ENCODE measurements around the gene TTC39B.

The TTC39B gene

DNA sequence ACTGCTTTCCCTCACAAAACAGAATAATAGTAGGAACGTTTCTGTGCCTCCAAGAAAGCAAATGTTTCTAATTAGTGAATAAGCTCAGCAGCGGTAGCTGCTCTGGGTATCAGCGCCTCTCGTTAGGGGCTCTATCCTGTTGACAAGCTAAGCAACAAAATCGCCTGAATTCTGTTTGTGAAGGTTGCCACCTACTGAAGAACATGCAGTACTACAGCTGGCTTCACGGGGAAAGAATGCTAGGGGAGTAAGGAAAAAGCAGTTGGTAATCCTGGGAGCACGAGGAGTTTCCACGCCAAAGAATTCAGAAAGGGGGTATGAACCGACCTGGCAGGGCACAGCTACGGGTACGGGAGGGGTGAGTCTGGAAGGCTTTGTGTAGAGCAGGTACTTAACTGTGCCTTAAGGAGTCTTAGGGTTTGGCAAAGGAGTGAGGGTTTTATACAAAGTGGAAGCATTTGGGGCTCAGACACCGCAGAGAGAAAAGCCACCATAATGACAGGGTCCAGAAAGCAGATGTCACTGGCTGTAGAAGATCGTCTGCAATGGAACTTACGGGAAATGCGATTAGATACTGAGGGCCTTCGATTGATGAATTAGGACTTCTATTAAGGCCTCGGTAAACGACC is 171.7 kb downstream of the TTC39B start:
- Mint-ChIP-seq H3K9me3 (no peaks in the 10 kb centered on the region), H3K27me3 (peaks cover 7 to 20% of the 10 kb centered on the region in 2 donors), H3K4me1 (ENCODE audit: low read depth in 2 of 2) (peaks cover 0 to 7% of the 10 kb centered on the region in 2 donors), H3K4me3 (no peak overlapping the region), H3K36me3 (ENCODE audit: insufficient read depth) (no peaks in the 10 kb centered on the region), H3K27ac (no peak overlapping the region)
- peak; percentile 72 for ATAC-seq (replicated peaks)
- DNase-seq: peak; percentile 4 to 35 (median 21)

DNA sequence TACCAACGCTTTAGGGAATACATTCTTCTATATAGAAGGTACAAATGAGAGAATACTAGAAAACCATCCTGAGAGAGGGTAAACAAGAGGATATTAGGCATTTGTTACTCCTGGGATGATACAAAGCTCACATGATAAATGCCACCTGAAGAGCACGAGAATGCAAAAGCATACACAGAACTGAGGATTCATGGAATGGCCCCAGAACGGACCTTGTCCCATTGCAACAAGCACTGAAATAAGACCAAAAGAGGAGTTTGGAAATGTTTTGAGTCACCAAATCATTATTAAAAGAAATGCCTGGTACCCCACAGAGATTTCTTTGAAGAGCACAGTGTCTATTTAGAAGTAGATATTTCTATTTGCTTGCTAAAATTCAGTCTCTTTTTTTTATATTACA is 173.5 kb downstream of the TTC39B start:
- Mint-ChIP-seq H3K4me3 (no peak overlapping the region), H3K27me3 (peaks cover 9 to 26% of the 10 kb centered on the region in 2 donors), H3K9me3 (no peaks in the 10 kb centered on the region), H3K36me3 (ENCODE audit: insufficient read depth) (no peaks in the 10 kb centered on the region), H3K27ac (no peak overlapping the region), H3K4me1 (ENCODE audit: low read depth in 2 of 2) (peaks cover 0 to 7% of the 10 kb centered on the region in 2 donors)
- ATAC-seq (replicated peaks) (no peak), DNase-seq (no peak)

DNA sequence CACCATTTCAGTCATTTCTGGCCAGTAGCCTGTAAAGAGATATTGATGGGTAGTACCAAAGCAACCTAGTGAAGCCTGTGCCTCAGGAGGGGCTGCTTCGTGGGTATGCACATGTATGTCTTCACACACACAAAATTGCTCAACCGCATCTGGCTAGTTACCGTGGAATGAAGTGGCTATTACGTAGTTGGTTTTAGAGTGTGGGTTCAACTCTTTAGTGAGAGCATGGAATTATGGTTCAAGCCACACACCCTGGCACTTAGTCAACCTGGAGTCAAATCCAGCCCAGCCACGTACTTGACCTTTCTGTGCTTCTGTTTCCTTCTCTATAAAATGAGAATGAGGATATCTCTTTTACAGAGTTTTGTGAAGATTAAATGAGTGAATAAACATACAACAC is 174.9 kb downstream of the TTC39B start:
- DNase-seq (no peak), ATAC-seq (replicated peaks) (no peak)
- H3K27me3 Mint-ChIP-seq: peaks cover 19 to 30% of the 10 kb centered on the region in 2 donors
- peaks cover 0 to 7% of the 10 kb centered on the region in 2 donors for H3K4me1 Mint-ChIP-seq (ENCODE audit: low read depth in 2 of 2)
- H3K36me3 Mint-ChIP-seq (ENCODE audit: insufficient read depth): no peaks in the 10 kb centered on the region
- H3K9me3 Mint-ChIP-seq: no peaks in the 10 kb centered on the region
- no peak overlapping the region for H3K4me3 Mint-ChIP-seq
- no peak overlapping the region for H3K27ac Mint-ChIP-seq

DNA sequence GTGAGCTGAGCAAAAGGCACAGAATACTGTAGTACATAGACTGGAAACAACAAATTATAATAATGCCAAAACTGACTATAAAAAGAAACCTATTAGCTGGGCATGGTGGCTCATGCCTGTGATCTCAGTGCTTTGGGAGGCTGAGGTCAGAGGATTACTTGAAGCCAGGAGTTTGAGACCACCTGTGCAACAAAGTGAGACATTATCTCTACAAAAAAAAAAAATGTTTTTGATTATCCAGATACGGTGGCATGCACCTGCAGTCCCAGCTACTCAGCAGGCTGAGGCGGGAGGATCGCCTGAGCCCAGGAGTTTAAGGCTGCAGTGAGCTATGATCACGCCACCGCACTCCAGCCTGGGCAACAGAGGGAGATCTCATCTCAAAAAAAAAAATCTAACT is 175.9 kb downstream of the TTC39B start:
- no peaks in the 10 kb centered on the region for H3K36me3 Mint-ChIP-seq (ENCODE audit: insufficient read depth)
- ATAC-seq (replicated peaks) (no peak), DNase-seq (no peak)
- no peak overlapping the region for H3K4me3 Mint-ChIP-seq
- H3K4me1 Mint-ChIP-seq (ENCODE audit: low read depth in 2 of 2): peaks cover 0 to 4% of the 10 kb centered on the region in 2 donors
- peaks cover 29 to 40% of the 10 kb centered on the region in 2 donors for H3K27me3 Mint-ChIP-seq
- no peaks in the 10 kb centered on the region for H3K9me3 Mint-ChIP-seq
- H3K27ac Mint-ChIP-seq: no peak overlapping the region

DNA sequence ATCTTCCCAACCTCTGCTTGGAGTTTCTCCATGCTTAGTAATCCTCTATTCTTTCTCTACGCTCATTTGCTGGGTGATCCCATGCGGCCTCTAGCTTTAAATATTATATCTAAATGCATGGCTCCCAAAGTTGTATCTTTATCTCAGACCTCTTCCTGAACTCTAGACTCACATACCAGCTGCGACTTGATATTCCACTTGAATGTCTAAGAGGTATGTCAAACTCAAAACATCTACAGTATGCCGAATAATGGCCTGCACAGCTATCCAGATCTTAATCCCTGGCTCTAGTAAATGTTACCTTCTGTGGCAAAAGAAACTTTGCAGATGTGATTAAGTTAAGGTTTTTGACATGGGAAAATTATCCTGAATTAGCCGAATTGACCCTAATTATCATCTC is 179.2 kb downstream of the TTC39B start:
- no peaks in the 10 kb centered on the region for H3K9me3 Mint-ChIP-seq

DNA sequence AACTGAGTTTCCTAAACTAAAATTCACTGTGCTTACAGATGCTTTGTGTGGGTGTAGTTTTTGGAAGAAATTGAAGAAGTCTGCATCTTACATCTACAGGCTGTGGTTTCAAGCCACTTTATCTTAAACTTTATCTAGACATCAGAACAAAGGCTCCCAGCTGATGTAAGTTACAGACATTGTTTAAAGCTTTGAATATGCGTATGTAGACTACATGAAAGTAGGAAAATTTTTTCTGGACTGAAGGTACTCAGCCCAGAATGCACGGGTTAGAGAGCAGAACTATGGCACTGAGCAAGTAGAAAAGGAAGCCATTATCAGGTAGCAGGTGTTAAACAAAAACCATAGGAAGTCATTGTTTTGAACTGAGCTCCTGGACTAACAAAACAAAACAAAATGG is 185.4 kb downstream of the TTC39B start:
- ATAC-seq (replicated peaks): no peak
- Mint-ChIP-seq H3K9me3 (no peaks in the 10 kb centered on the region), H3K27ac (no peak overlapping the region), H3K4me3 (no peak overlapping the region), H3K36me3 (ENCODE audit: insufficient read depth) (no peaks in the 10 kb centered on the region), H3K4me1 (ENCODE audit: low read depth in 2 of 2) (no peaks in the 10 kb centered on the region), H3K27me3 (peaks cover 20 to 39% of the 10 kb centered on the region in 2 donors)
- DNase-seq: no peak

More for the DNA sequence above, 179.2 kb downstream of the TTC39B start:
- H3K4me3 Mint-ChIP-seq: no peak overlapping the region
- no peaks in the 10 kb centered on the region for H3K36me3 Mint-ChIP-seq (ENCODE audit: insufficient read depth)
- no peak for DNase-seq
- H3K27me3 Mint-ChIP-seq: peaks cover 28 to 38% of the 10 kb centered on the region in 2 donors
- no peak overlapping the region for H3K27ac Mint-ChIP-seq
- ATAC-seq (replicated peaks): no peak
- no peaks in the 10 kb centered on the region for H3K4me1 Mint-ChIP-seq (ENCODE audit: low read depth in 2 of 2)

DNA sequence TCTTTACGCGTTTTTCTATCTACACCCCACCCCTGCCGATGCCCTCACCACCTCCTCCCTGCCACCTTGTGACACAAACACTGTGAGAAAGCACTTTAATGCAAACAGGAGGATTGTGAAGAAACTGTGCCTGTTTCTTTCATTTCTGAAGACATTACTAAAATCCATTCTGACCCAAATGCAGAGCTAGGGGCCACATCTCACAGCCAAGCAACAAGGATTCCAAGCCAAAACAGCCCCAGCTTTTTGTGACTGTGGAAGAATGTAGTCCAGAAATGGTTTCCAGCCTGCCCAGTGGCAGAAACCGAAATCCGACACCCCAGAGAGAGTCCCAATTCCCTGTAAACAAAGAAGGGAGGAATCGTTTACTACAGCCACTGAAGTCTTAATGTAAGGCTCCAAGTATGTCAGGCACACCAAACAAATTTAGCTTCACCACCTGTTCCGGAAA is 190.9 kb downstream of the TTC39B start:
- H3K36me3 Mint-ChIP-seq (ENCODE audit: insufficient read depth): no peaks in the 10 kb centered on the region
- no peak overlapping the region for H3K4me3 Mint-ChIP-seq
- H3K4me1 Mint-ChIP-seq (ENCODE audit: low read depth in 2 of 2): no peaks in the 10 kb centered on the region
- peaks cover 27 to 30% of the 10 kb centered on the region in 2 donors for H3K27me3 Mint-ChIP-seq
- no peak overlapping the region for H3K27ac Mint-ChIP-seq
- ATAC-seq (replicated peaks) (no peak), DNase-seq (no peak)
- no peaks in the 10 kb centered on the region for H3K9me3 Mint-ChIP-seq

DNA sequence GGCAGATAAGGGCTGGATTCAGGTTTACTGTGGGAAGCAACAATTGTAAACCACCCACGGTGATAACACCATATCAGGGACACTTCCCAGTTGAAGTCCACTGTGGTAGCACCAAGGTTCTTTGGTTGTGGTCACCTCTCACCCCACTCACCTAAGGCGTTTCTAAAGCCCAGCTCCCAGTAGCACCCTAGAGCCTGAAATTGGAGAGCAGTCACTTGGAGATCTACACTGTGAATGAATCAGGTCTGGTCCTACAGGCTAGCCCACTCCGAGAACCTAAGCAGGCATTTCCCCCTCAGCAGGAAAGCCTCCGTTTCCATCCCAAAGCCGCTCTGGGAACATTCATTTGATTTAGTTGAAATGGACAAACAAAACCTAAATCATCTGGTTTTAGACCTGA is 191.3 kb downstream of the TTC39B start:
- Mint-ChIP-seq H3K36me3 (ENCODE audit: insufficient read depth) (no peaks in the 10 kb centered on the region), H3K4me3 (no peak overlapping the region), H3K27ac (no peak overlapping the region), H3K9me3 (no peaks in the 10 kb centered on the region), H3K27me3 (peaks cover 27 to 30% of the 10 kb centered on the region in 2 donors), H3K4me1 (ENCODE audit: low read depth in 2 of 2) (no peaks in the 10 kb centered on the region)
- no peak for DNase-seq
- ATAC-seq (replicated peaks): no peak

DNA sequence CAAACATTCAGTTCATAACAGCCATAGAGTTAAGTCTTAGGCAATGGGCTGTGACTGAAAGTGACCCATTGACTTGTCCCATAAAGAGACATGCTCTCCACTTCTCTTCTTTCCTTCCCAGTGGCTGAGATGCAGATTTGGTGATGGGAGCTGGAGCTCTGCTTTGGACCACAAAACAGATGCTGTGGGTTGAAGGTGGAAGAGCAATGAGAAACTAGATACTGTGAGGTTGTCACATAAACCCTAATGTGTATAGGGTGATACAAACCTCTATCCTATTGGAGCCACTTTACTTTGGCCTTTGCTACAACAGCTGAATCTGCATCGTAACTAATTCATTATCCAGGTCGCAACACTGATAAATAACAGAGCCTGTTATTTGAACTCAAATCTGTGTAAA is 192.0 kb downstream of the TTC39B start:
- Mint-ChIP-seq H3K27ac (no peak overlapping the region), H3K4me1 (ENCODE audit: low read depth in 2 of 2) (no peaks in the 10 kb centered on the region), H3K36me3 (ENCODE audit: insufficient read depth) (no peaks in the 10 kb centered on the region), H3K9me3 (no peaks in the 10 kb centered on the region), H3K27me3 (peaks cover 27% of the 10 kb centered on the region in 2 donors), H3K4me3 (no peak overlapping the region)
- no peak for ATAC-seq (replicated peaks)
- no peak for DNase-seq

Data from effector memory CD8-positive, alpha-beta T cell (primary cell).